MM.1S (cell line): ENCODE measurements around the gene APOA1.

Experiments used
- CTCF ChIP-seq: fragments of 300-600 bp; sonication (generic); IDR thresholded peaks from 2 replicates; pipeline ENCODE4 v1.5.1; 2016; ENCODE audit warnings: antibody characterized with exemption, low read length, mixed read lengths
- EZH2 ChIP-seq: fragments of 300-600 bp; sonication (generic); optimal IDR thresholded peaks from 2 replicates; pipeline ENCODE3; 2017; ENCODE audit warnings: low read depth, mild to moderate bottlenecking, antibody characterized with exemption, low read length, mixed read lengths

DNA sequence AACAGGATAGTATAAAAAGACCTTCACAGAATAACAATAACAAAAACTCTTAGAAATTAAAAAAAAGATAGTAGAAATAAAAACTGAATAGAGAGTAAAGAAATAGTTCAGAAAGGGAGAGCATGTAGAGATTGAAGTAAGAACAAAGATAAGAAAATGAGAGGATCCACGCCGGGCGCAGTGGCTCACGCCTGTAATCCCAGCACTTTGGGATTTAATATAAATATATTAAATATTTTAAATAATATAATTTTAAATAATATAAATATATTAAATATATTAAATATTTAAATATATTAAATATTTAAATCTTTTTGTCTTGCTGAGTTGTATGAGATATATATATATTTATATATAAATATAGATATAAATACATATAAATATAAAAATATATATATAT is 25.3 kb downstream of the APOA1 start:
- no peak for TF ChIP-seq CTCF
- no peak for TF ChIP-seq EZH2
